H1 (cell line): ENCODE measurements around the gene TSPAN33. TPM values are rescaled to one million over a fixed set of nuclear protein-coding genes. Genes with fewer than 3 reads are reported as not detected.

Experiments
- CTCF ChIA-PET: fragments of 300-600 bp; sonication (Branson Sonifier 250); formaldehyde crosslinking; loops from one replicate; lab custom pipeline; 2021; ENCODE audit not compliant: partially characterized antibody; lab: Charles Lee
- POLR2A ChIA-PET: fragments of 300-600 bp; sonication (Branson Sonifier 250); formaldehyde crosslinking; loops from one replicate; lab custom pipeline; 2021; ENCODE audit warnings: inconsistent platforms; ENCODE audit not compliant: partially characterized antibody; lab: Charles Lee
- DNase-seq, 2 experiments: peaks; one replicate each; pipeline versions ENCODE4 v3.0.0 to v3.0.0-alpha.2; 2010 to 2022; ENCODE audit warnings: low spot score in 2 of 2, low read depth in 1 of 2, mixed read lengths in 1 of 2
- FAIRE-seq: peaks from 2 replicates; lab custom pipeline; 2011; peaks lifted over from hg19 to GRCh38; lab: Jason Lieb, UNC
- H2AFZ ChIP-seq: 2 replicates; pipeline ENCODE4 v1.8.1; 2012; ENCODE audit warnings: low read length, inconsistent platforms
- H2AK5ac ChIP-seq: 2 replicates; pipeline ENCODE4 v1.6.1; 2013; ENCODE audit warnings: low read depth, low read length
- H2BK120ac ChIP-seq: replicated peaks from 2 replicates; pipeline ENCODE3; 2013; ENCODE audit warnings: low read depth, low read length, inconsistent platforms
- H2BK12ac ChIP-seq: 2 replicates; pipeline ENCODE4 v1.6.1; 2013; ENCODE audit warnings: low read depth, low read length
- H2BK15ac ChIP-seq: 2 replicates; pipeline ENCODE4 v1.6.1; 2013; ENCODE audit warnings: low read length
- H2BK20ac ChIP-seq: 2 replicates; pipeline ENCODE4 v1.6.1; 2013; ENCODE audit warnings: low read length
- H2BK5ac ChIP-seq: 2 replicates; pipeline ENCODE4 v1.6.1; 2013; ENCODE audit warnings: low read depth, low read length
- H3K14ac ChIP-seq: 2 replicates; pipeline ENCODE4 v1.6.1; 2013; ENCODE audit warnings: inconsistent platforms; ENCODE audit not compliant: insufficient read length
- H3K18ac ChIP-seq: 2 replicates; pipeline ENCODE4 v1.6.1; 2013; ENCODE audit warnings: low read length; ENCODE audit errors: extremely low read depth
- H3K23ac ChIP-seq: 2 replicates; pipeline ENCODE4 v1.6.1; 2013; ENCODE audit warnings: inconsistent platforms; ENCODE audit not compliant: insufficient read length
- H3K23me2 ChIP-seq: 2 replicates; pipeline ENCODE4 v1.6.1; 2013; ENCODE audit warnings: low read depth, low read length
- H3K27ac ChIP-seq: 2 replicates; pipeline ENCODE4 v1.6.1; 2011; ENCODE audit warnings: low read depth, low read length, inconsistent platforms
- H3K27me3 ChIP-seq, 4 experiments: replicated peaks in 1 of 4; 1 replicate in 1 of 4; 2 replicates in 3 of 4; pipeline versions ENCODE4 v1.6.1 to v1.8.1; 2011 to 2013; ENCODE audit warnings: low read length in 3 of 4, mild to moderate bottlenecking in 3 of 4, inconsistent platforms in 2 of 4, mixed read lengths in 2 of 4, moderate library complexity in 1 of 4; ENCODE audit not compliant: control insufficient read depth in 3 of 4, insufficient read depth in 3 of 4; ENCODE audit errors: extremely low read depth in 1 of 4
- H3K36me3 ChIP-seq, 4 experiments: 2 replicates each; pipeline versions ENCODE4 v1.6.1 to v1.8.1; 2011 to 2013; ENCODE audit warnings: mild to moderate bottlenecking in 4 of 4, low read length in 3 of 4, moderate library complexity in 2 of 4, control low read depth in 1 of 4, inconsistent platforms in 1 of 4; ENCODE audit not compliant: insufficient read depth in 4 of 4, control insufficient read depth in 2 of 4
- H3K4ac ChIP-seq: replicated peaks from 2 replicates; pipeline ENCODE3; 2013; ENCODE audit warnings: low read length, low read depth, mixed read lengths, inconsistent platforms; ENCODE audit not compliant: insufficient read length
- H3K4me1 ChIP-seq, 4 experiments: replicated peaks in 1 of 4; 1 replicate in 1 of 4; 2 replicates in 3 of 4; pipeline versions ENCODE4 v1.6.1 to v1.8.1; 2011 to 2013; ENCODE audit warnings: low read length in 3 of 4, inconsistent platforms in 2 of 4, mixed read lengths in 1 of 4; ENCODE audit not compliant: insufficient read depth in 4 of 4, control insufficient read depth in 3 of 4
- H3K4me2 ChIP-seq, 2 experiments: 2 replicates each; pipeline versions ENCODE4 v1.6.1 to v1.8.1; 2011 to 2013; ENCODE audit warnings: low read depth in 2 of 2, low read length in 2 of 2, control low read depth in 1 of 2, inconsistent platforms in 1 of 2, mild to moderate bottlenecking in 1 of 2; ENCODE audit not compliant: insufficient read depth in 1 of 2
- H3K4me3 ChIP-seq, 4 experiments: fragments of 200-600, 300-600 bp in 1 of 4; sonication (generic), shearing (Covaris generic), sonication (Bioruptor Twin) in 1 of 4; 2 replicates each; pipeline versions ENCODE4 v1.5.1 to v1.8.1; 2011 to 2016; ENCODE audit warnings: low read length in 4 of 4, low read depth in 3 of 4, control low read depth in 2 of 4, inconsistent platforms in 2 of 4, mild to moderate bottlenecking in 2 of 4, mixed read lengths in 1 of 4, moderate library complexity in 1 of 4; ENCODE audit not compliant: insufficient read depth in 2 of 4; ENCODE audit errors: extremely low read depth in 1 of 4
- H3K56ac ChIP-seq: replicated peaks from 2 replicates; pipeline ENCODE3; 2013; ENCODE audit warnings: low read depth, mild to moderate bottlenecking, mixed read lengths, low read length, inconsistent platforms; ENCODE audit not compliant: insufficient read length
- H3K79me1 ChIP-seq: 2 replicates; pipeline ENCODE4 v1.6.1; 2013; ENCODE audit warnings: low read depth, low read length, control low read depth
- H3K79me2 ChIP-seq, 2 experiments: 2 replicates each; pipeline versions ENCODE4 v1.6.1 to v1.8.1; 2012 to 2013; ENCODE audit warnings: low read length in 2 of 2, mild to moderate bottlenecking in 2 of 2, inconsistent platforms in 1 of 2; ENCODE audit not compliant: insufficient read depth in 2 of 2, control insufficient read depth in 1 of 2
- H3K9ac ChIP-seq, 4 experiments: replicated peaks in 1 of 4; 1 replicate in 1 of 4; 2 replicates in 3 of 4; pipeline versions ENCODE4 v1.6.1 to v1.8.1; 2011 to 2013; ENCODE audit warnings: low read depth in 3 of 4, low read length in 3 of 4, control low read depth in 2 of 4, mild to moderate bottlenecking in 2 of 4, moderate library complexity in 2 of 4, inconsistent platforms in 1 of 4; ENCODE audit errors: extremely low read depth in 1 of 4
- H3K9me3 ChIP-seq, 2 experiments: 2 replicates each; pipeline versions ENCODE4 v1.6.1 to v1.8.1; 2012 to 2013; ENCODE audit warnings: mild to moderate bottlenecking in 2 of 2, moderate library complexity in 2 of 2, control low read depth in 1 of 2, inconsistent platforms in 1 of 2, low read depth in 1 of 2, low read length in 1 of 2, mixed read lengths in 1 of 2; ENCODE audit not compliant: insufficient read depth in 2 of 2
- H4K20me1 ChIP-seq, 2 experiments: replicated peaks in 1 of 2; 2 replicates each; pipeline versions ENCODE3 to v1.8.1; 2011 to 2013; ENCODE audit warnings: inconsistent platforms in 2 of 2, low read length in 2 of 2, mild to moderate bottlenecking in 1 of 2; ENCODE audit not compliant: insufficient read depth in 2 of 2, control insufficient read depth in 1 of 2
- H4K5ac ChIP-seq: 2 replicates; pipeline ENCODE4 v1.6.1; 2013; ENCODE audit warnings: low read length, low read depth, mixed read lengths, inconsistent platforms; ENCODE audit not compliant: insufficient read length
- H4K8ac ChIP-seq: 2 replicates; pipeline ENCODE4 v1.8.0; 2013; ENCODE audit warnings: mild to moderate bottlenecking, moderate library complexity, low read length, inconsistent platforms; ENCODE audit not compliant: insufficient read depth; ENCODE audit errors: extremely low read depth
- H4K91ac ChIP-seq: replicated peaks from 2 replicates; pipeline ENCODE3; 2013; ENCODE audit warnings: low read length, mixed read lengths, inconsistent platforms; ENCODE audit not compliant: insufficient read length
- GTF2F1 ChIP-seq: IDR thresholded peaks from 2 replicates; pipeline ENCODE4 v1.6.1; 2012; ENCODE audit warnings: low read depth, low read length, improper control_type of control experiment, borderline replicate concordance
- HDAC2 ChIP-seq, 2 experiments: fragments of 300-600 bp in 1 of 2; sonication (generic) in 1 of 2; IDR thresholded peaks; 2 replicates each; pipeline ENCODE4 v1.6.1; 2011 to 2012; ENCODE audit warnings: low read depth in 2 of 2, low read length in 2 of 2, mild to moderate bottlenecking in 2 of 2, moderate library complexity in 2 of 2, borderline replicate concordance in 1 of 2, inconsistent platforms in 1 of 2
- JUN ChIP-seq: IDR thresholded peaks from 2 replicates; pipeline ENCODE4 v1.6.1; 2011; ENCODE audit warnings: low read depth, mild to moderate bottlenecking, improper control_type of control experiment, low read length
- MAFK ChIP-seq: IDR thresholded peaks from 2 replicates; pipeline ENCODE4 v1.6.1; 2012; ENCODE audit warnings: low read depth, mild to moderate bottlenecking, improper control_type of control experiment, low read length
- ZNF274 ChIP-seq: IDR thresholded peaks from 2 replicates; pipeline ENCODE4 v1.7.0; 2012; ENCODE audit warnings: low read length, borderline replicate concordance; ENCODE audit errors: extremely low read depth
- WGBS, 2 experiments: shearing (Covaris generic) in 1 of 2; methylation state at CpG; one replicate each; pipeline versions ENCODE4 v1.1.6 to v1.1.7; 2013 to 2015; ENCODE audit warnings: low lambda C conversion rate in 2 of 2, mixed read lengths in 2 of 2, inconsistent platforms in 1 of 2, low coverage in 1 of 2, missing lambda C conversion rate in 1 of 2; ENCODE audit not compliant: insufficient replicate concordance in 2 of 2, insufficient coverage in 1 of 2, insufficient read length in 1 of 2; ENCODE audit errors: extremely low coverage in 1 of 2, missing lambda C conversion rate in 1 of 2; 5-methylcytosine and 5-hydroxymethylcytosine counted together
- polyA plus RNA-seq, 7 experiments: library from polyadenylated mRNA; depleted of rRNA in 3 of 7; stranded (reverse) in 5 of 7; unstranded in 2 of 7; fragments of >200 nt in 5 of 7; fragments of 200-250 nt in 2 of 7; gene quantifications; 1 replicate in 5 of 7; 2 replicates in 1 of 7; 4 replicates in 1 of 7; pipeline versions ENCODE4 v1.2.1 to v1.2.3, GENCODE V29; 2011 to 2013; ENCODE audit warnings: missing spikeins in 2 of 7, mixed read lengths in 2 of 7
- total RNA-seq: library from RNA; stranded (reverse); fragmentation: NEBNext Ultra II Directional; extraction: Animal tissue kit (Norgen Biotek cat#: 25700); gene quantifications from 2 replicates; pipeline ENCODE4 v1.2.1, GENCODE V29; 2021
- TF ChIP-seq, protein P1 (sequence below): IDR thresholded peaks from 2 replicates; pipeline ENCODE4 v1.6.1; 2011; ENCODE audit warnings: low read length, improper control_type of control experiment

The TSPAN33 gene
- total and polyA plus RNA-seq, 2 of the 8 experiments (the other 6 are each of a cell fraction or from before 2014, with no cell fraction given): 42.8 to 47.1 TPM

- Histone ChIP-seq H2BK12ac (no peak overlapping the region), H3K79me2 (no peaks in the 10 kb centered on the region), H3K18ac (no peak overlapping the region)
- FAIRE-seq: no peak
- CTCF ChIA-PET: interaction anchor here (2.2 kb wide), 1 partner anchor 41 kb away, joined by 7 read pairs; no protein-coding TSS in a partner anchor
- no peak for TF ChIP-seq GTF2F1
- TF ChIP-seq, protein P1, sequence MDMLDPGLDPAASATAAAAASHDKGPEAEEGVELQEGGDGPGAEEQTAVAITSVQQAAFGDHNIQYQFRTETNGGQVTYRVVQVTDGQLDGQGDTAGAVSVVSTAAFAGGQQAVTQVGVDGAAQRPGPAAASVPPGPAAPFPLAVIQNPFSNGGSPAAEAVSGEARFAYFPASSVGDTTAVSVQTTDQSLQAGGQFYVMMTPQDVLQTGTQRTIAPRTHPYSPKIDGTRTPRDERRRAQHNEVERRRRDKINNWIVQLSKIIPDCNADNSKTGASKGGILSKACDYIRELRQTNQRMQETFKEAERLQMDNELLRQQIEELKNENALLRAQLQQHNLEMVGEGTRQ: no peak
- TF ChIP-seq HDAC2 (IDR thresholded peaks at IDR 0.05; ENCODE audit: borderline replicate concordance in 1 of 2, low read depth in 2 of 2, low read length in 2 of 2): no peak
- TF ChIP-seq MAFK: no peak
- TF ChIP-seq JUN: no peak
- no peak for TF ChIP-seq ZNF274
- TF ChIP-seq, all 59 proteins: peak for 0
- Histone ChIP-seq H3K4me2 (no peak overlapping the region), H3K23ac (no peak overlapping the region), H2BK20ac (no peak overlapping the region), H3K27me3 (no peaks in the 10 kb centered on the region), H3K9ac (no peak overlapping the region), H3K4me3 (no peak overlapping the region), H3K23me2 (no peaks in the 10 kb centered on the region), H3K4ac (no peak overlapping the region), H2AFZ (no peak overlapping the region), H3K14ac (no peak overlapping the region), H3K4me1 (no peaks in the 10 kb centered on the region), H2BK15ac (no peak overlapping the region), H4K91ac (no peak overlapping the region), H3K9me3 (no peaks in the 10 kb centered on the region), H4K8ac (no peak overlapping the region), H3K27ac (no peak overlapping the region), H3K36me3 (no peaks in the 10 kb centered on the region), H3K79me1 (no peaks in the 10 kb centered on the region), H4K5ac (no peak overlapping the region), H2BK5ac (no peak overlapping the region), H4K20me1 (no peaks in the 10 kb centered on the region), H2BK120ac (no peak overlapping the region), H2AK5ac (no peak overlapping the region), H3K56ac (no peak overlapping the region)
- DNase-seq: no peak
- POLR2A ChIA-PET: no interaction called here
- 93% methylated on average over 10 of the region's 11 CpGs; no CpG with 5 or more reads in 1 of the 2 experiments for WGBS, 2 experiments
Observed at GRCh38 chr7:129176916-129177710, 32.6 kb downstream of the TSPAN33 start.
